H4 (cell line): ENCODE results near the gene HCAR2. TPM values are rescaled to one million over a fixed set of nuclear protein-coding genes. Genes with fewer than 3 reads are reported as not detected.
"Not testable (repeated sequence)": the region's sequence is repeated elsewhere in the genome, so short reads cannot be mapped to it uniquely, and the experiment has no call there.

Experiments
- DNase-seq: peaks from one replicate; pipeline ENCODE4 v3.0.0-alpha.2; 2015; ENCODE audit warnings: low spot score
- total RNA-seq: library from RNA; depleted of rRNA; stranded (reverse); fragments of >200 nt; shearing (Covaris generic); gene quantifications from 2 replicates; pipeline ENCODE4 v1.2.3, GENCODE V29; 2014; rRNA removed

Gene HCAR2
- 0.31 TPM in 1 of 2 replicates, not detected in the other for total RNA-seq

- DNase-seq: peak; percentile 48
Observed at GRCh38 chr12:122702890-122703611, at the start of gene HCAR2. TSS of gene HCAR2 (minus strand) at chr12:122703357. CDS start at chr12:122703283, 74 bp downstream.

GRCh38 chr12:122752464-122753318 is 49.5 kb upstream of the HCAR2 start, which contains the start of gene DENR:
TSS of gene DENR (plus strand) at chr12:122752824. CDS start at chr12:122753702, 878 bp downstream.
- DNase-seq: peak; percentile 94

GRCh38 chr12:122750781-122751515 is 47.8 kb upstream of the HCAR2 start:
- DNase-seq: not testable (repeated sequence)

DNA sequence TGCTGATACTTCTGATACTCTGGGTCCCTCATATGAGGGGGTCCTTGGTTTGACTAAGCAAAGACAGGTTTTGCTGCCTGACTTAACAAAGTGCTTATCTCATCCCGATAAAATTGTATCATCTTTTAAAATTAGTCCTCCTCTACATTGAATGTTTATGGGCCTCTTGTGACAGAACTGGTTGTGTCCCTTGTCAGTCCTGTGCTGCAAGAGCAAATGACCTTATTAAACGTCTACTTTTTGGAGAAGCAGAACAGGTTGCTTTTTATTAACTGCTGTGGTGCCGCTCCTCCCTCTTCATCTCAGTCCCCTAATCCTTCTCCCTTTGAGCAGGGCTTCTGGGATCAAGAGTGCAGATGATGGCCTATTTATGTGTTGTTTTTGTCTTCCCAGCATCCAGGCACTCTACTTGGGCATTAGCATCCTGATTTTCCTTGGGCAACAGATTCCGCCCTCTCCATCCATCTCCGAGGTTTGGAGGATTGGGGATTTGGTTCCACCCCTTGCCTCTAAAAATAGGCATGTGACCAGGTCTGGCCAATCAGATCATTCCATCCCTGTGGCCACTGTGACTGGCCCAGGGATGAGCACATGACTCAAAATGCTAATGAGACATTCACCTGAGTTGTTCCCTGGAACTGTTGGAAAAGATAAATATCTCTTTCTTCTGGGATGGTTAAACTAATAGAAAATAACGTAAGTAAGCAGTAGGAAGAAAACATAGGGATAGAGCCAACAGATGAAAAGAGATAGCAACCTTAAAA is 46.6 kb upstream of the HCAR2 start:
- DNase-seq: no peak

DNA sequence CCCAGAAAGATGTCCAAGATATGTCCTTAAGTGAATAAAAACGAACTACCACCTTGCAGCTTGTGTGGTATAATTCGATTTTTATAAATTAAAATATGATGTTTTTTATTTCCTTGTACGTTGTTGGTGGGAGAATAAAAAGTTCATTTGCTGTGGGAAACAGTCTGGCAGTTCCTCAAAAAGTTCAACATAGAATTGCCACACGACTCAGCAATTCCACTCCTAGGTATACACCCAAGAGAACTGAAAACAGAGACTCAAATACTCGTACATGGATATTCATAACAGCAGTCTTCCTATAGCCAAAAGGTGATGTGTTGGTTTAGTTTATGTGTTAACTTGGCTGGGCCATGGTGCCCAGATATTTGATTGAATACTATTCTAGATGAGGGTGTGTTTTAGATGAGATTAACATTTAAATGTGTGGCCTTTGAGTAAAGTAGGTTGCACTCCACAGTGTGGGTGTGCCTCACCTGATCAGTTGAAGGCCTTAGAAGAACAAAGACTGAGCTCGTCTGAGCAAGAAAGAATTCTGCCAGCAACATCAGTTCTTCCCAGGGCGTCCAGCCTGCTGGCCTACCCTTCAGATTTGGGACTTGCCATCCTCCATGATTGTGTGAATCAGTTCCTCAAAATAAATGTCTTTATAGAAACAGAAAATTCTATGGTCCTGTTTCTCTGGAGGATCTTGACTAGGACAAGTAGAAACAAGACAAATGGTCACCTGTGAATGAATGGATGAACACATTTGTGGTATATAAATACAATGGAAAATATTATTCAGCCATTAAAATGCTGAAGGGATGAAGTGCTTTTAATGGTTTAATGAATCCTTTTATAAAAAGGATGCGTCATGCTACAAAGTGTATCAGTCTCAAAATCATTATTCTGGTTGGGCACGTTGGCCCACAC is 44.3 kb upstream of the HCAR2 start:
- no peak for DNase-seq

DNA sequence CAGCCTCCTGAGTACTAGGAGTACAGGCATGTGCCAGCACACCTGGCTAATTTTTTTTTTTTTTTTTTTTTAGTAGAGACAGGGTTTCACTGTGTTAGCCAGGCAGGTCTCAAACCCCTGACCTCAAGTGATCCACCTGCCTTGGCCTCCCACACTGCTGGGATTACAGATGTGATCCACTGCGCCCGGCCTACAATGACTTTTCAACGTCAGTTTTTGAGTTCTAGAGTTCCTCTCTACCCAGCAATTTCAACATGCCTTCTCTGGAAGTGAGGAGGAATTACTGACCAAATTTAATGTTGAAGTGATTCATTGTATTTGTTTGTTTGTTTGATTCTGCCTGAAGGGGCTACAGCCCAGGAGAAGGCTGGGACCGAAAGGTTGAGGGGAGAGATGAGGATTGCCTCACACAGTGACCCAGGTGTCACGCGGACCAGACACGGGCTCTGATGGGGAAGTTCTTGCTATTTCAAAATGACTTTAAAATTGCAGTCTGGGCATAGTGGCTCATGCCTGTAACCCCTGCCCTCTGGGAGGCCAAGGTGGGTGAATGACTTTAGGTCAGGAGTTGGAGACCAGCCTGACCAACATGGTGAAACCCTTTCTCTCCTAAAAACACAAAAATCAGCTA is 40.9 kb upstream of the HCAR2 start:
- no peak for DNase-seq

GRCh38 chr12:122740351-122740750 is 37.2 kb upstream of the HCAR2 start:
- peak; percentile 19 for DNase-seq

GRCh38 chr12:122738571-122738970 is 35.4 kb upstream of the HCAR2 start:
- peak; percentile 21 for DNase-seq

GRCh38 chr12:122732611-122733010 is 29.5 kb upstream of the HCAR2 start:
- no peak for DNase-seq

DNA sequence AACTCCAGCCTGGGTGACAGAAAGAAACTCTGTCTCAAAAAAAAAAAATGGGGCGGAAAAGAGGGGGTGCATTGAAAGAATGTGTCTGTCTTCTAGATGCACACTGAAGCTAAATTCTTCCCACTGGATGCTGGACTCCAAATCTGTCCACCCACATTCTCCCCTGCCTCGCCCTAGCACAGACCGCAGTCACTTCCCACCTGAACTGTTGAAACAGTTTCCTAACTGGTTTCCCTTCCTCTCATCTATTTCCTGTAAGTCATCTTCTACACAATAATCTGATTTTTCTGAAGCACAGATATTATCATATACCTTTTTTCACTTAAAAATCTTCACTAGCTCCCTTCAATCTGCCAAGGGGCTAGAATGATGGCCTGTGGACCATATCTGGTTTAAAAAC is 29.0 kb upstream of the HCAR2 start:
- no peak for DNase-seq

GRCh38 chr12:122730215-122731014 is 27.3 kb upstream of the HCAR2 start, which contains the start of gene HCAR1:
TSS of gene HCAR1 (minus strand) at chr12:122730844. CDS start at chr12:122730339, 505 bp downstream.
- DNase-seq: no peak

- DNase-seq: no peak
Observed at GRCh38 chr12:122729583-122730214, 26.5 kb upstream of the HCAR2 start.

DNA sequence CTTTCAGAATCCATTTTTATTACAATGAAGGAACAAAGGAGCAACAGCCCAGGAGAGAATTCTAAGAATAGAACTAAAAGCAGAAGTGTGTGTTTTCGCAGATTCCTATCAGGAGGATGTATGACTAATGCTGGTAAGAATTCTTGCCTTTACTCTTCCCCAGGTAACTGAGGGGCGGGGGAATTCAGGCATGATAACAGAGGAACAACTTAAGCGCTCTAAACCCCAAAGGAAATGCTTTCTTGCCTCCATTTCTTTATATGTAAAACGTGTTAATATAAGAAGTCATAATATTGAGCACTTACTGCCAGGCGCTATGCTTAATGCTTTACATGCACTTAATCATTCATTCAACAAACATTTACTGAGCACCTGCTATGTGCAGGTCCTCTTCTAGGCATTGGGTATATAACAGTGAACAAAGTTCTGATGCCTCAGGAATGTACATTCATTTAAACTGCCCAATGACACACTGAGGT is 23.0 kb upstream of the HCAR2 start:
- DNase-seq: no peak

DNA sequence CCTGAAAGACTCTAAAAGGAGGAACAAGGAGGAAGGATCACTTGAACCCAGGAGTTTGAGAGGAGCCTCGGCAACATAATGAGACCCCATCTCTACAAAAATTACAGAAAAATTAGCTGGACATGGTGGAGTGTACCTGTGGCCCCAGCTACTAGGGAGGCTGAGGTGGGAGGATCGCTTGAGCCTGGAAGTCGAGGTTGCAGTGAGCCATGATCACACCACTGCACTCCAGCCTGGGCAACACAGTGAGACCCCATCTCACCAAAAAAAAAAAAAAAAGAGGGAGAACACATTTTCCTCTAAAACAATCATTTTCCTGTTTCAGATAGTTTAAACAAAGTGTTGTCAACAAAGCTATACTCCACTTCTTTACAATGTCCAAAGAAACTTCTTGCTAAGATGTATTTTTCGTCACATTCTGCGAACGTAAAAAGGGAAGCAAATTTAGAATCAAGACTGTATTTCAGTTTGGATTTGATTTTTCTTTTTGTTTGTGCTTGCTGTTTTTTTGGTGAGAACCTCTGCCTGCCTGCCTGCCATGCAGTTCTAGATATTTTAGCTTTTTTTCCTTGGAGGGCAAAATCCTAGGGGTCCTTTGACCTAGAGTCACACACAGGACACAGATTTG is 22.4 kb upstream of the HCAR2 start:
- no peak for DNase-seq

- no peak for DNase-seq
Observed at GRCh38 chr12:122724641-122725243, 21.6 kb upstream of the HCAR2 start.

DNA sequence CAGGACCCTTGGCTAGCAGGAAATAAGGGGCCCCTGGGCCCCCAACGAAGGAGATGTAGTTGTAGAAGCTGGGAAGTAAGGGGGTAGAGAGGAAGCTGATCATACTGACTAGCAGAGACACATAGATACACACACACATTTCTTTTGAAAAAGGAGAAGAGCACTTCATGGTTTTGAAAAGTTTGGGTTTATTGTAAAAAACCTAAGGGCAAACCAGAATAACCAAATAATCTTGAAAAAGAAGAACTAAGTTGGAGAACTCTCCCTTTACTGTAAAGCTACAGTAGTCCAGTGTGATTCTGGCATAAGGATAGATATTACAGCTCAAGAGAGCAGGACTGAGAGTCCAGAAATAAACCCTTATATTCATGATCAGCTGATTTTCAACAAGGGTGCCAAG is 19.2 kb upstream of the HCAR2 start:
- DNase-seq: no peak

- DNase-seq: no peak
Observed at GRCh38 chr12:122721057-122721545, 17.9 kb upstream of the HCAR2 start.
